Motor neuron (in vitro differentiated cells): ENCODE results near the gene PLCB1. TPM values are rescaled to one million over a fixed set of nuclear protein-coding genes. Genes with fewer than 3 reads are reported as not detected.
"Not testable (repeated sequence)": the region's sequence is repeated elsewhere in the genome, so short reads cannot be mapped to it uniquely, and the experiment has no call there.

ENCODE experiments used
- ATAC-seq, 8 experiments: fragments of 200-7000 bp; cut with Tn5 transposase; replicated peaks in 6 of 8; 2 replicates each; pipeline ENCODE4 v1.8.0; 2021; ENCODE audit warnings: mild to moderate bottlenecking in 8 of 8, moderate library complexity in 8 of 8
- H3K27ac ChIP-seq, 2 donors: fragments of 250-450 bp; sonication (Bioruptor Pico); 2 replicates each; pipeline ENCODE4 v1.9.0; 2021; ENCODE audit warnings: antibody characterized with exemption in 2 of 2, mild to moderate bottlenecking in 2 of 2, moderate library complexity in 1 of 2
- H3K4me1 ChIP-seq, 2 donors: fragments of 250-450 bp; sonication (Bioruptor Pico); replicated peaks in 1 of 2; 2 replicates each; pipeline ENCODE4 v1.6.1; 2021; ENCODE audit warnings: antibody characterized with exemption in 2 of 2, mild to moderate bottlenecking in 2 of 2, moderate library complexity in 1 of 2
- H3K4me3 ChIP-seq, 5 donors: fragments of 250-450 bp; sonication (Bioruptor Pico); 2 replicates each; pipeline ENCODE4 v1.9.0; 2021; ENCODE audit warnings: antibody characterized with exemption in 5 of 5, mild to moderate bottlenecking in 5 of 5, moderate library complexity in 4 of 5
- WGBS, 10 experiments: fragments of 450-650 bp; shearing (Covaris generic); methylation state at CpG; one replicate each; pipeline ENCODE4 v1.0.0; 2022; 5-methylcytosine and 5-hydroxymethylcytosine counted together
- in situ Hi-C, 9 experiments: fragments of 400-800 bp; cut with MboI; loops; one replicate each; pipeline ENCODE4 v1.15.0; 2021; ENCODE audit warnings: low sequenced_read_pairs in 9 of 9, low pct_unique_long_range_greater_than_20kb in 2 of 9; ENCODE audit not compliant: unreplicated experiment in 9 of 9
- total RNA-seq, 8 experiments: library from RNA; unstranded; fragments of 300-600 nt; gene quantifications; 2 replicates each; pipeline versions ENCODE4 v1.2.3 to v1.2.4, GENCODE V29; 2022

Gene PLCB1
- total RNA-seq, 8 experiments from 2014 or later: 7.7 to 65.5 (median 36.2) TPM

DNA sequence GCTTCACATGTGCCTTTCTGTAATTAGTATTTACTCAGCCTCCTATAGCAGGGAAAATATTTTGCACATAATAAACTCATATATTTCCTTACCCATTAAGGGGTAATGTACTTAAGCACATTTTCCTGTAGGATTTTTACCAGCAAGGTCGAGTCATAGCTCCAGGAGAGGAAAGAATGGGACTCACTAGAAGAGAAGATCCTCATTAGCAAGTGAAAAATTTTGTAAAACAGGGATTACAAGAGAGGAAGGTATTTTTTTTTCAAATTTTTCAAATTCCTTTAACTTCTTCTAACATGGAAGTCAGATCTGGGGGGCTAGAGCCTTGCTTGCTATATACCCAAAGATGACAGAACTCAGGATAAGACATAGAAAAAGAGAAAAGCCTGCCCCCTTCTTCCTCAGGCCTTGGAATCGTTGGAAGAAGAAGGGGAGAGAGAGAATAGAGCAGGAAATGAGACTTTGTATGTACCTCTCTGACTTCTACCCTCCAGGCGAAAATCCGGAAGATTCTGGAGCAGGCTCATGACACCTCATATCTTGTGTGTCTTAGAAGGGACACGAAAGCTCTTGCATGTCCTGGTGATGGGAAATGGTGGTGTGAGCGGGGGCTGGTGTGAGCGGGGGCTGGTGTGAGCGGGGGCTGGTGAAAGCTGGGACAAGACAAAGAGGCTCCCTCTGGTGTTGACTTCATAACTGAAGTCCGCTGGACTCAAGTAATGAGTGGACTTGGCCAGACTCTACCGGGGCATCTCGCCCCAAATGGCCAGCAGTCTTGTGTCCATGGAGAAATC is 679.9 kb downstream of the PLCB1 start:
- WGBS, 10 experiments: 17 to 94% (median 68%) methylated on average over 1 to 10 of the region's 11 CpGs
- Histone ChIP-seq H3K27ac (no peak overlapping the region), H3K4me1 (peaks cover 0 to 15% of the 10 kb centered on the region in 2 donors)

DNA sequence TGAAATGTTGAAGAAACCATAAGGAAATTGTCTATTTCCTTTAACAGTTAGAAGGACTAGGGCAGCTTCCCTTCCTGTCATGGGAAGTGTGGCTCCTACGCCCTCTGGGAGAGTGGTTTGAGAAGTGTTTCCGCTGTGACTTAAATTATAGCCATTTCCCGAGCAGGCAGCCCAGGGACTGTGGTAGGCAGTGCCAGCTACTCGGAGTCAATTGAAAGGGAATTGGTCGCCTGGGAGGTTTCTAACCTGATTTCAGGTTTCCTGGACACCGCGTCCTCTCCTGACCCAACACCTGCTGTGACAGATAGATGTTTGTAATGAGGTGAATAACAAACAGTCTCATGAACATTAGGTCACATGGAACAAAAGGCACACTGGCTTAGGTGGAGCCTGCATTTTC is 680.8 kb downstream of the PLCB1 start:
- peaks cover 0 to 10% of the 10 kb centered on the region in 2 donors for H3K4me1 ChIP-seq
- in situ Hi-C loops: no loop called here
- no peak overlapping the region for H3K4me3 ChIP-seq
- no peak overlapping the region for H3K27ac ChIP-seq
- ATAC-seq: peak in 2 of 8 experiments; percentile 47 to 93
- WGBS, 10 experiments: 67 to 100% (median 80%) methylated on average over 1 to 5 of the region's 7 CpGs; no CpG with 5 or more reads in 3 of the 10 experiments

More for the DNA sequence above, 679.9 kb downstream of the PLCB1 start:
- in situ Hi-C loops: no loop called here
- no peak for ATAC-seq
- H3K4me3 ChIP-seq: no peak overlapping the region

- WGBS, 10 experiments: 40 to 100% (median 92%) methylated on average over 1 to 4 of the region's 4 CpGs; no CpG with 5 or more reads in 3 of the 10 experiments
- Histone ChIP-seq H3K4me1 (peaks cover 0 to 10% of the 10 kb centered on the region in 2 donors), H3K27ac (no peak overlapping the region), H3K4me3 (no peak overlapping the region)
- ATAC-seq: no peak
- in situ Hi-C loops: no loop called here
These were observed 683.1 kb downstream of the PLCB1 start for GRCh38 chr20:8815208-8815607.

- WGBS, 10 experiments: 64 to 94% (median 81%) methylated on average over 1 to 5 of the region's 5 CpGs; no CpG with 5 or more reads in 2 of the 10 experiments
- no peak for ATAC-seq
- Histone ChIP-seq H3K4me3 (no peak overlapping the region), H3K4me1 (peaks cover 0 to 13% of the 10 kb centered on the region in 2 donors), H3K27ac (no peak overlapping the region)
- in situ Hi-C loops: no loop called here
These were observed 697.2 kb downstream of the PLCB1 start for GRCh38 chr20:8829256-8829655.

DNA sequence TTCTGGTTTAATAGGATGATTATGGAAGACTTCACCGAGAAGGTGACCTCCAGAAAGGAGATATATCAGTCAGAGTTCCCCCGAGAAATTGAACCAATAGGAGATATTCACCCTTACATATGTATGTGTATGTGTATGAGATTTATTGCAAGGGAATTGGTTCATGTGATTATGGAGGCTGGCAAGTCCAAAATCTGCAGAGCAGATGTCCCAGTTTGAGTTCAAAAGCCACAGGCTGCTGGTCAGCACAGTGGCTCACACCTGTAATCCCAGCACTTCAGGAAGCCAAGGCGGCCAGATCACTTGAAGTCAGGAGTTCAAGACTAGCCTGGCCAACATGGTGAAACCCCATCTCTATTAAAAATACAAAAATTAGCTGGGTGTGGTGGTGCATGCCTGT is 702.2 kb downstream of the PLCB1 start:
- WGBS, 10 experiments: 55 to 100% (median 96%) methylated on average over 1 to 3 of the region's 3 CpGs; no CpG with 5 or more reads in 1 of the 10 experiments
- H3K4me1 ChIP-seq, ATAC-seq, H3K4me3 ChIP-seq, H3K27ac ChIP-seq, in situ Hi-C loops: not testable (repeated sequence)

DNA sequence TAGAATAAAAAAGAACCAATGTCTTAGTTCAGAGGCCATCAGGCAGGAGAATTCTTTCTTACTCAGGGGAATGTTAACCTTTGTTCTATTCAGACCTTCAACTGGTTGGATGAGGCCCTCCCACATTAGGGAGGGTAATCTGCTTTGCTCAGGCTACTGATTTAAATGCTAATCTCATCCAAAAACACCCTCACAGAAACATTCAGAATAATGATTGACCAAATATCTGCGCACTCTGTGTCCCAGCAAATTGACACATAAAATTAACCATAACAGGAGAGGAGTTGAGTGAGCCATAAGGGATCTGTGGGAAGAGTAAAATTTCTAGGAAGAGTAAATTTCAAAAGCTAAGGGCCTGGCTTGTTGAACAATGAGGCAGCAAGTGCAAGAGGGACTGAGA is 702.8 kb downstream of the PLCB1 start:
- Histone ChIP-seq H3K4me1 (peaks cover 0 to 4% of the 10 kb centered on the region in 2 donors), H3K27ac (no peak overlapping the region), H3K4me3 (no peak overlapping the region)
- in situ Hi-C loops: no loop called here
- 75 to 100% (median 100%) methylated on average over 1 of the region's 1 CpG; no CpG with 5 or more reads in 4 of the 10 experiments for WGBS, 10 experiments
- no peak for ATAC-seq

DNA sequence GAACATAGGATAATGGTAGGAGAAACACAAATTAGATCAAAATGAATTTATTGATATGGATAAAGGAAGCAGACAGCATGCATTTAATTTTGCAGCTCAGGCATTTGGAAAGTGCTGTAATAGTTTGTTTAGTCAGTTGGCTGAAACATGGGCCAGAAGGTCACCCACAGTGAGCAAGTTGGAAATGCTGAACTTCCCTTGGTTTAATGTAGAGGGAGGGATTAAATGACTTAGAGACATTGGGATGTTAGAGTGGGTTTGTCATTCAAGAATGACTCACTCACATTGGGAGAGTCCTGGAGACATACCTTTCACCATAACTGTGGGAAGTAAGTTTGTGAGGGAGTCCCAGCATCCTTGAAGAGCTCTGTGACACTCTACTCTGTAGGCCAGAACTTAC is 705.3 kb downstream of the PLCB1 start:
- ATAC-seq: peak in 1 of 8 experiments; percentile 25
- Histone ChIP-seq H3K27ac (no peak overlapping the region), H3K4me1 (no peaks in the 10 kb centered on the region), H3K4me3 (no peak overlapping the region)
- in situ Hi-C loops: no loop called here

GRCh38 chr20:8842525-8842924 is 710.5 kb downstream of the PLCB1 start:
- in situ Hi-C loops: no loop called here
- ATAC-seq: no peak
- no peaks in the 10 kb centered on the region for H3K4me1 ChIP-seq
- WGBS, 10 experiments: 29 to 100% (median 89%) methylated on average over 1 to 13 of the region's 13 CpGs; no CpG with 5 or more reads in 1 of the 10 experiments
- H3K27ac ChIP-seq: no peak overlapping the region
- H3K4me3 ChIP-seq: no peak overlapping the region

GRCh38 chr20:8844179-8844578 is 712.1 kb downstream of the PLCB1 start:
- in situ Hi-C loops: no loop called here
- Histone ChIP-seq H3K27ac (no peak overlapping the region), H3K4me3 (no peak overlapping the region), H3K4me1 (no peaks in the 10 kb centered on the region)
- 84 to 100% (median 90%) methylated on average over 3 to 5 of the region's 5 CpGs for WGBS, 10 experiments
- ATAC-seq: no peak

DNA sequence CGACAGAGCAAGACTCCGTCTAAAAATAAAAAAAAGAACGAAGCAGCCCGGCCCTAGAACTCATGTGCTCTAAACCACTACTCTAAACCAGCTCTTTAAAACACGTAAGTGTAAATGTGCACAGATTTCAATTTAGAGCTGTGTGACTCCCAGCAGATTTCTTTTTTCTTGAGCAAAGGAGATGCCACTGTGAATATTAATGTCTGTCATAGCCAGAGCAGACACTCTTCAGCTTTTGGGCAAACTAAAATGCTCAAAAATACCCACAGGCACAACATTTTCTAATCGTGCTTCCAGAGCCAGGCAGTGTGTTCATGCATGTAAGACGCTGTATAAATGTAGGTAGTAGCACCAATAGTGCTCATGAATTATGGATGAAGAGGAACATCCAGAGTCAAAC is 717.9 kb downstream of the PLCB1 start:
- Histone ChIP-seq H3K4me1 (peaks cover 0 to 6% of the 10 kb centered on the region in 2 donors), H3K4me3 (no peak overlapping the region), H3K27ac (no peak overlapping the region)
- ATAC-seq: no peak
- in situ Hi-C loops: loop anchor here in 2 of 9 experiments (25.0 kb wide), 3 partner anchors 212 to 512 kb away; partner anchors contain the start of gene PLCB4 (in 2 of the 2)
- 40 to 90% (median 79%) methylated on average over 1 to 4 of the region's 7 CpGs; no CpG with 5 or more reads in 2 of the 10 experiments for WGBS, 10 experiments

GRCh38 chr20:8851446-8851845 is 719.4 kb downstream of the PLCB1 start:
- in situ Hi-C loops: loop anchor here in 2 of 9 experiments (25.0 kb wide), 3 partner anchors 211 to 511 kb away; partner anchors contain the start of gene PLCB4 (in 2 of the 2)
- H3K4me3 ChIP-seq: no peak overlapping the region
- H3K27ac ChIP-seq: no peak overlapping the region
- ATAC-seq: no peak
- H3K4me1 ChIP-seq: peaks cover 0 to 6% of the 10 kb centered on the region in 2 donors
- 67 to 100% (median 80%) methylated on average over 1 of the region's 1 CpG; no CpG with 5 or more reads in 3 of the 10 experiments for WGBS, 10 experiments

GRCh38 chr20:8851919-8852318 is 719.9 kb downstream of the PLCB1 start:
- 60 to 100% (median 84%) methylated on average over 1 of the region's 2 CpGs; no CpG with 5 or more reads in 2 of the 10 experiments for WGBS, 10 experiments
- ATAC-seq, H3K4me1 ChIP-seq, H3K27ac ChIP-seq, H3K4me3 ChIP-seq: not testable (repeated sequence)
- in situ Hi-C loops: loop anchor here in 2 of 9 experiments (25.0 kb wide), 3 partner anchors 210 to 510 kb away; partner anchors contain the start of gene PLCB4 (in 2 of the 2)

DNA sequence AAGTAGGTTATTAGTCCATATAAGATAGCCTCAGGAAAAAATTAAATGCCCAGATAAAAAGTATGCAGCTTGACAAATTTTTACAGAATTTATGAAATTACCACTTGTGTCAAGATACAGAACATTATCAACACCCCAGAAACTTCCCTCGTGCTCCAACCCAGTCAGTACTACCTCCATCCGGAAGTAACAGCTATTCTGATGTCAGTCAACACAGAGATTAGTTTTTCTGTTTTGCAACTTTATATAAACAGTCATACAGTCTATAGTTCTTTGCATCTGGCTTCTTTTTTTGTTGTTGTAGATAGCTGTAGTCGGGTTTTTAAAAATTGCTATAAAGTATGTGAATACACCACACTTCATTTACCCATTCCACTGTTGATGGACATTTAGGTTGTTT is 721.1 kb downstream of the PLCB1 start:
- WGBS, 10 experiments: 68 to 100% (median 92%) methylated on average over 1 to 2 of the region's 3 CpGs; no CpG with 5 or more reads in 1 of the 10 experiments
- not testable (repeated sequence) for H3K4me3 ChIP-seq, H3K27ac ChIP-seq, ATAC-seq, H3K4me1 ChIP-seq
- in situ Hi-C loops: loop anchor here in 2 of 9 experiments (25.0 kb wide), 3 partner anchors 209 to 509 kb away; partner anchors contain the start of gene PLCB4 (in 2 of the 2)
